Naive thymus-derived CD8-positive, alpha-beta T cell (primary cell): ENCODE data around the gene LRRN4CL. TPM values are rescaled to one million over a fixed set of nuclear protein-coding genes. Genes with fewer than 3 reads are reported as not detected.
"Not testable (repeated sequence)": the region's sequence is repeated elsewhere in the genome, so short reads cannot be mapped to it uniquely, and the experiment has no call there.

Source experiments
- ATAC-seq, 2 donors: fragments of 150-1000 bp; cut with Tn5 transposase in 1 of 2; sonication (Bioruptor Pico), chemical (Tn5 transposase) in 1 of 2; 1 replicate in 1 of 2; 2 replicates in 1 of 2; pipeline ENCODE4 v1.10.0; 2021; ENCODE audit warnings: mild to moderate bottlenecking in 2 of 2, moderate library complexity in 2 of 2
- POLR2A ChIA-PET: fragments of 350-600 bp; sonication (Branson Sonifier 250); formaldehyde crosslinking; loops from one replicate; lab custom pipeline; 2021; ENCODE audit warnings: antibody characterized with exemption; lab: Charles Lee
- DNase-seq, 10 donors: peaks; one replicate each; pipeline versions ENCODE4 v3.0.0 to v3.0.0-alpha.2; 2020 to 2022
- H3K27ac Mint-ChIP-seq, 10 donors: one replicate each; pipeline ENCODE4 v1.8.0; 2020 to 2022; ENCODE audit warnings: mild to moderate bottlenecking in 10 of 10, mixed read lengths in 10 of 10, moderate library complexity in 4 of 10, inconsistent platforms in 1 of 10
- H3K27me3 Mint-ChIP-seq, 5 donors: one replicate each; pipeline ENCODE4 v1.8.0; 2021 to 2022; ENCODE audit warnings: mixed read lengths in 5 of 5
- H3K36me3 Mint-ChIP-seq, 3 donors: one replicate each; pipeline ENCODE4 v1.8.0; 2020 to 2022; ENCODE audit warnings: mixed read lengths in 3 of 3, mild to moderate bottlenecking in 2 of 3, inconsistent platforms in 1 of 3
- H3K4me1 Mint-ChIP-seq, 4 donors: one replicate each; pipeline ENCODE4 v1.8.0; 2021 to 2022; ENCODE audit warnings: mixed read lengths in 4 of 4
- H3K4me3 Mint-ChIP-seq, 10 donors: one replicate each; pipeline ENCODE4 v1.8.0; 2020 to 2022; ENCODE audit warnings: mild to moderate bottlenecking in 10 of 10, mixed read lengths in 10 of 10, moderate library complexity in 6 of 10, inconsistent platforms in 1 of 10
- H3K9me3 Mint-ChIP-seq, 9 donors: one replicate each; pipeline ENCODE4 v1.8.0; 2020 to 2022; ENCODE audit warnings: mixed read lengths in 9 of 9, mild to moderate bottlenecking in 3 of 9, inconsistent platforms in 1 of 9, moderate library complexity in 1 of 9
- polyA plus RNA-seq, 3 donors: library from polyadenylated mRNA; unstranded; fragments of 300-500 nt; fragmentation: Illumina TruSeq; gene quantifications; one replicate each; pipeline ENCODE4 v1.2.3, GENCODE V29; 2021
- total RNA-seq, 8 experiments: library from RNA in 2 of 8; stranded (reverse) in 2 of 8; gene quantifications; one replicate each; pipeline ENCODE4 v1.2.3 and lab custom pipeline; 2021 to 2026

The LRRN4CL gene
- total and polyA plus RNA-seq, 5 experiments from 2014 or later, result 0.36 TPM; not detected in 4

DNA sequence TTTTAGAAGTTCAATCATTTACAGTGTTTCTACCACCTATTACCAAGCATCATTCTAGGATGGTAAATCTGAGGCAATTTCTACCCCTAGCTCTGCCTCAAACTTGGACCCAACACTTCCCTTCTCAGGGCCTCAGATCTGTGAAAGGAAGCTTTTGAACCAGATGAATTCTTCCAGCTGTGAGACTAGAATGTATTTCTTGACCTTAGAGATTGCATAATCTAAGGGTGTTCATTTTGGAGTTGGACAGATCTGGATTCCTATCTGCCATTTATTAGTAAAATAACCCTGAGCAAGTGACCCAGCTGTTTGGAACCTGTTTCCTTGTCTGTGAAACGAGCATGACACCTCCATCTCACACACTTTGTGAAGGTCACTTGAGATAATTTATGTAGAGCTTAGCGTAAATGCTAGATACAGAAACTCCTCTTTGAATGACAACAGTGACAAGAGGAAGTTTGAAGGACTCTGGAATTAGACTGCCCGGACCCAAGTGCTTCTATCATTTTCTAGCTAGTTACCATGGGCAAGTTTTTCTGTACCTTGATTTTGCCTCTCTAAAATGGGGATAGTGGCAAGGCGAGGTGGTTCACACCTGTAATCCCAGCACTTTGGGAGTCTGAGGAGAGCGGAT lies 32.4 kb downstream of the LRRN4CL start:
- H3K27ac Mint-ChIP-seq, result peak overlapping the region in 1 of 10 donors; percentile 31

DNA sequence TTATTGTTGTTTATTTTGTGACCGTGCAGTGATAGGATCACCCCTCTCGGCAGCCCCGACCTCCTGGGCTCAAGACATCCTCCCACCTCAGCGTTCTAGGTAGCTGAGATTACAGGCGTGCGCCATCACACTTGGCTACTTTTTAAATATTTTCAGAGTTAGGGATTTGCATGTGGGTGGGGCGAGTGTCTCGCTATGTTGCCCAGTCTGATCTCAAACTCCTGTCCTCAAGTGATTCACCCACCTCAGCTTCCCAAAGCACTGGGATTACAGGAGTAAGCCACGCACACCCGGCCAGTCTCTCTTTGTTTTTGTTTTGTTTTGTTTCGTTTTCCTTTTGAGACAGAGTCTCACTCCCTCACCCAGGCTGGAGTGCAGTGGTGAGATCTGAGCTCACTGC lies 35.0 kb downstream of the LRRN4CL start:
- H3K9me3 Mint-ChIP-seq, result peaks cover 0 to 2% (median 0%) of the 10 kb centered on the region in 9 donors
- no peaks in the 10 kb centered on the region for H3K27me3 Mint-ChIP-seq
- DNase-seq (no peak), ATAC-seq (no peak)
- H3K36me3 Mint-ChIP-seq, result peaks cover 0 to 10% (median 0%) of the 10 kb centered on the region in 3 donors
- H3K4me3 Mint-ChIP-seq, result peak overlapping the region; percentile 22 to 73 (median 50)
- peaks cover 12 to 32% (median 20%) of the 10 kb centered on the region in 4 donors for H3K4me1 Mint-ChIP-seq
- peak overlapping the region in 8 of 10 donors; percentile 31 to 100 (median 57) for H3K27ac Mint-ChIP-seq
- POLR2A ChIA-PET, result interaction anchor here (0.7 to 19.9 kb wide), 10 partner anchors 10 to 1531 kb away, joined by 3 to 541 read pairs (median 9); partner anchors contain the start of genes B3GAT3, C11orf98, CSKMT and GANAB

More for the DNA sequence above, 32.4 kb downstream of the LRRN4CL start:
- no peaks in the 10 kb centered on the region for H3K27me3 Mint-ChIP-seq
- DNase-seq (no peak), ATAC-seq (no peak)
- POLR2A ChIA-PET, result interaction anchor here (1.3 to 19.9 kb wide), 4 partner anchors 9 to 16 kb away, joined by 4 to 541 read pairs (median 24); partner anchors contain the start of genes C11orf98, CSKMT, GANAB and LBHD1
- peaks cover 10 to 17% (median 15%) of the 10 kb centered on the region in 4 donors for H3K4me1 Mint-ChIP-seq
- peak overlapping the region in 1 of 10 donors; percentile 34 for H3K4me3 Mint-ChIP-seq
- peaks cover 0 to 8% (median 0%) of the 10 kb centered on the region in 3 donors for H3K36me3 Mint-ChIP-seq
- peaks cover 0 to 2% (median 0%) of the 10 kb centered on the region in 9 donors for H3K9me3 Mint-ChIP-seq

DNA sequence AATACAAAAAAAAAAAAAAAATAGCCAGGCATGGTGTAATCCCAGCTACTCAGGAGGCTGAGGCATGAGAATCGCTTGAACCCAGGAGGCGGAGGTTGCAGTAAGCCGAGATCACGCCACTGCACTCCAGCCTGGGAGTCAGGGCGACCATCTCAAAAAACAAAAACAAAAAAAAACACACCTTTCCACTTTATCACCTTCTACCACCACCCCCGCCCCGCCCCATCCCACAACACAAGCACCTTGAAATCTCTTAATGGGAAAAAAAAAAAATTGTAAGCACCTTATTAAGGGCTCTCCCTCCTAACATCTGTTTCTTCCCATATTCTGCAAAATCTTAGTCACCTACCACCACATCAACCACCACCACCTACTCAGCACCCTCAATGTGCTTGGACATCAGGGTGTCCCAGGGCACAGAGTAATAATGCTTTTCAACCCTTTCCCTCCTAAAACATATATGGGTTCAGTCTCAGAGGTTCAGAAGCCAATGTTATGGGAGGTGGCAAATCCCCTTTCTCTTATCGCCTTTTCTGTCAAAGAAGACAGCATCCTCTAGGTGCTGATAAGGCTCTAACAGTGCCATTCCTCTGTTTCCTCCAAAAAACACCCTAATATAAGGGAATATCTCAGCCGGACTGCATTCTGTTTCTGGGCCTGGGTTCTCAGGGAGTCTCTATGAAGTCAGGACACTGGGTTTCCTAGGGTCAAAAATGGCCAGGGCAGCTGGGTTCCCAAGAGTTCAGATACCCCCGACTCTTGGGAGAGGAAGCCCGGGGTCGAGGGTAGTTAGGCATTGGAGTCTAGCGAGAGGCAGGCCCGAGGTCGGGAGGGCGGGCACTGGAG lies 36.9 kb downstream of the LRRN4CL start:
- Mint-ChIP-seq H3K36me3 (peaks cover 0 to 15% (median 0%) of the 10 kb centered on the region in 3 donors), H3K9me3 (peaks cover 0 to 2% (median 0%) of the 10 kb centered on the region in 9 donors), H3K4me3 (peak overlapping the region; percentile 86 to 96 (median 92)), H3K27ac (peak overlapping the region; percentile 82 to 100 (median 94)), H3K27me3 (no peaks in the 10 kb centered on the region), H3K4me1 (peaks cover 12 to 37% (median 21%) of the 10 kb centered on the region in 4 donors)
- POLR2A ChIA-PET, result interaction anchor here (0.6 to 19.9 kb wide), 25 partner anchors 8 to 1555 kb away, joined by 3 to 541 read pairs (median 6); partner anchors contain the start of genes B3GAT3, BSCL2, C11orf98 and CSKMT
- DNase-seq (peak in 4 of 10 donors; percentile 34 to 57 (median 44)), ATAC-seq (peak; percentile 6 to 49)

DNA sequence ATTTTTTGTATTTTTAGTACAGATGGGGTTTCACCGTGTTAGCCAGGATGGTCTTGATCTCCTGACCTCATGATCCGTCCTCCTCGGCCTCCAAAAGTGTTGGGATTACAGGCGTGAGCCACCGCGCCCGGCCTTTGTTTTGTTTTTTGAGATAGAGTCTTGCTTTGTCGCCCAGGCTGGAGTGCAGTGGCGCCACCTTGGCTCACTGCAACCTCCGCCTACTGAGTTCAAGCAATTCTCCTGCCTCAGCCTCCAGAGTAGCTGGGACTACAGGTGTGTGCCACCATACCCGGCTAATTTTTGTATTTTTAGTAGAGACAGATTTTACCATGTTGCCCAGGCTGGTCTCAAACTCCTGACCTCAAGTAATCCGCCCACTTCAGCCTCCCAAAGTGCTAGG lies 39.0 kb downstream of the LRRN4CL start:
- ATAC-seq, result not testable (repeated sequence)
- Mint-ChIP-seq H3K4me1 (peaks cover 16 to 50% (median 34%) of the 10 kb centered on the region in 4 donors), H3K27ac (peak overlapping the region in 4 of 10 donors; percentile 8 to 91 (median 34))

DNA sequence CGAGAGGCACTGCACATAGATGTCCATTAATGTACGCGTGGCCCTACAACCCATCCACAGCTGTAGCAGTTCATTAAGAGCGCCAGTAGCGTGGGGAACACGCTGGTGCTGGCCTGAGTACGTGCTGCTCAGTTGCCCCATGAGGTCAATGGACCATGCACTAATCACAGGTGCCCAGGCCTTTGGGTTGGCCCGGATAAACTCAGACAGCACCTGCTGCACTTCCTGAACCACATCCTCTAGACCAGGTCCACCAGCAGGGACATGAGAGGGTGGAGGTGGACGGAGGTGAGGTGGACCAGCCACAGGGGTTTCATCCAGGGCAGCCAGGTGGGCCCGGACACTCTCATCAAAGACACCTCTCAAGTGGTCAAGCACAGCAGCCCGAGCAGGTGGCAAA lies 39.8 kb downstream of the LRRN4CL start:
- ATAC-seq (no peak), DNase-seq (no peak)
- H3K9me3 Mint-ChIP-seq, result peaks cover 0 to 2% (median 0%) of the 10 kb centered on the region in 9 donors
- POLR2A ChIA-PET, result interaction anchor here (0.6 to 19.9 kb wide), 8 partner anchors 9 to 118 kb away, joined by 3 to 541 read pairs (median 6); partner anchors contain the start of genes C11orf98, CSKMT, EML3 and HNRNPUL2
- H3K27ac Mint-ChIP-seq, result peak overlapping the region in 4 of 10 donors; percentile 6 to 62 (median 16)
- H3K27me3 Mint-ChIP-seq, result no peaks in the 10 kb centered on the region
- peaks cover 0 to 19% (median 0%) of the 10 kb centered on the region in 3 donors for H3K36me3 Mint-ChIP-seq
- peaks cover 18 to 56% (median 40%) of the 10 kb centered on the region in 4 donors for H3K4me1 Mint-ChIP-seq
- H3K4me3 Mint-ChIP-seq, result peak overlapping the region in 1 of 10 donors; percentile 22

More for the DNA sequence above, 39.0 kb downstream of the LRRN4CL start:
- Mint-ChIP-seq H3K4me3 (peak overlapping the region in 1 of 10 donors; percentile 7), H3K36me3 (peaks cover 0 to 15% (median 0%) of the 10 kb centered on the region in 3 donors)
- POLR2A ChIA-PET, result interaction anchor here (0.5 to 19.9 kb wide), 8 partner anchors 10 to 104 kb away, joined by 3 to 541 read pairs (median 6); partner anchors contain the start of genes C11orf98, CSKMT, EML3 and LBHD1
- DNase-seq, H3K27me3 Mint-ChIP-seq, H3K9me3 Mint-ChIP-seq: not testable (repeated sequence)

DNA sequence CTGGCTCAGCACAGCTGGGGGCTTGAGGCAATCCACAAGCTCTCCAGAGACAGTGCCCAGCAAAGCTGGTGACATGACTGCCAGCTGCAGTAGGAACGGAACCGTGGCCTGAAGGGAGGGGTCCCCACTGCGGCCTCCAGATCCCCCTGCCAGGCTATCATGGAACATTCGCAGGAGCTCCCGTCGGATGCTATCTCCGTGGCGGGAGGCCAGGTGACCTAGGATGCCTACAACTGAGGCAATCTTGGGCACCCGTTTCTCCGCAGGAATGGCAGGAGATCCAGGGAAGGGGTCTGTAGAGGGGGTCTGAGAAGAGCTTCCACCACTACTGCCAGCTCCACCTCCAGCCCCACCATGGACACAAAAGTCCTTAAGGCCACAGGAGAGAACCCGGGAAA lies 40.4 kb downstream of the LRRN4CL start:
- H3K27me3 Mint-ChIP-seq, result no peaks in the 10 kb centered on the region
- peaks cover 0 to 24% (median 0%) of the 10 kb centered on the region in 3 donors for H3K36me3 Mint-ChIP-seq
- no peak for DNase-seq
- H3K4me3 Mint-ChIP-seq, result peak overlapping the region in 1 of 10 donors; percentile 7
- H3K9me3 Mint-ChIP-seq, result peaks cover 0 to 2% (median 0%) of the 10 kb centered on the region in 9 donors
- POLR2A ChIA-PET, result interaction anchor here (0.6 to 19.9 kb wide), 8 partner anchors 20 to 79 kb away, joined by 3 to 541 read pairs (median 8); partner anchors contain the start of genes B3GAT3, C11orf98, CSKMT and EML3
- no peak for ATAC-seq
- H3K4me1 Mint-ChIP-seq, result peaks cover 18 to 58% (median 41%) of the 10 kb centered on the region in 4 donors
- H3K27ac Mint-ChIP-seq, result peak overlapping the region in 2 of 10 donors; percentile 22 to 29

DNA sequence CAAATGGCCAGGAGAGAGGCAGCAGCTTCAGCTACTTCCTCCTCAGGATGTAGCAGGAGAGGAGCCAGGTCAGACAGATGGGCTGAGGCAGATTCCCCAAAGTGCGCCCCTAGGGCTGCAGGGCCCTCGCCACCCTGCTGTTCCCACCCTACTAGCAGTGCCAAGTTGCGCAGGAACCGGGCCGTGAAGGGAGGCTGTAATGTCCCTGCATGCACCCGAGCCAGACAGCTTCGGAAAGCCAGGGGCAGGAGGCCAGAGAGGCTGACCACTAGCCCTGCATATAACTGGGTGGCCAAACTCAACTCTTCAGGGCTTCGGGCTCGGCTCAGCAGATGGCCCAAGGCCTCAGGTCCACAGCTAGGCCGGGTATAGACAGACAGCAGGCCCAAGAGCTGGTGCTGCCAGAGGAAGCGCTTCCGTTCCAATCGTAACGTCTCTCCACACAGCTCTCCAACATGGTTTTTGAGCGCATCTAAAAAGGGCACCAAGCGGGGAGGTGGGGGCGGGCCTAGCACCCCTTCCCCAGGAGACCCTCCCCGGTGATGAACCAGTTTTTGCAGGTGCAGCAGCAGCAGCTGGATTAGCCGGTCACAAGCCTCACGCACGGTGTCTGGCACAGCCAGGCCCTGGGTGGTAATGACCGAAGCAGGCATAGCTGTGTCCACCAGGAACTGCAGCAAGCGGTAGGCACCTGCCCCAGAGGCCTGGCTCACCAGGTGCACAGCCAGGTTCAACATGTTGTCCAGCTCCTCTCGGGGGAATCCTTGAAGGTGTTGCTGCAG lies 41.0 kb downstream of the LRRN4CL start:
- no peak for ATAC-seq
- H3K27ac Mint-ChIP-seq, result no peak overlapping the region

DNA sequence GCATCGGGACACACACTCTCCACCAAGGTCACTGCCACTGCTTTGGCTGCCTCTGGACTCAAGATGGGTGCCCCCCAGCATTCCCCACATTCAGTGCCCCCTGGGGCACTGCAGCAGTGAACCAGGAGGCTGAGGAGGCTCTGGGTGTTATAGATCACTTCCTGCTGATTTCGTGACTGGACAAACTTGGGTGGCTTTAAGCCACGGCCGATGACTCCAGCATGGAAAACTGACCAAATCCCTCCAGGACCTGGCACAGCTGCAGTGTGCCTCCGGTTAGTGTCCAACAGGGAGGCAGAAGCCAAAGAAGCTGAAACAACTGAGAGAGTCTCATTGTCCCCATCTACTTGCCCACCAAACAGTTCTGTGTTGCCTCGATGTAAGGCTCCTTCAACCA lies 41.7 kb downstream of the LRRN4CL start:
- ATAC-seq, result no peak
- Mint-ChIP-seq H3K27me3 (no peaks in the 10 kb centered on the region), H3K9me3 (no peaks in the 10 kb centered on the region), H3K27ac (peak overlapping the region in 1 of 10 donors; percentile 22), H3K4me3 (peak overlapping the region in 1 of 10 donors; percentile 45), H3K36me3 (peaks cover 0 to 32% (median 0%) of the 10 kb centered on the region in 3 donors), H3K4me1 (peaks cover 13 to 56% (median 34%) of the 10 kb centered on the region in 4 donors)
- POLR2A ChIA-PET, result interaction anchor here (0.8 to 19.9 kb wide), 11 partner anchors 9 to 1669 kb away, joined by 3 to 541 read pairs (median 9); partner anchors contain the start of genes B3GAT3, C11orf98, CSKMT and EML3
- no peak for DNase-seq

More for the DNA sequence above, 41.0 kb downstream of the LRRN4CL start:
- Mint-ChIP-seq H3K27me3 (no peaks in the 10 kb centered on the region), H3K4me3 (no peak overlapping the region), H3K9me3 (no peaks in the 10 kb centered on the region), H3K4me1 (peaks cover 15 to 56% (median 37%) of the 10 kb centered on the region in 4 donors), H3K36me3 (peaks cover 0 to 26% (median 0%) of the 10 kb centered on the region in 3 donors)
- no peak for DNase-seq
- POLR2A ChIA-PET, result interaction anchor here (0.8 to 19.9 kb wide), 11 partner anchors 9 to 106 kb away, joined by 3 to 541 read pairs (median 4); partner anchors contain the start of genes B3GAT3, C11orf98, CSKMT and EML3

DNA sequence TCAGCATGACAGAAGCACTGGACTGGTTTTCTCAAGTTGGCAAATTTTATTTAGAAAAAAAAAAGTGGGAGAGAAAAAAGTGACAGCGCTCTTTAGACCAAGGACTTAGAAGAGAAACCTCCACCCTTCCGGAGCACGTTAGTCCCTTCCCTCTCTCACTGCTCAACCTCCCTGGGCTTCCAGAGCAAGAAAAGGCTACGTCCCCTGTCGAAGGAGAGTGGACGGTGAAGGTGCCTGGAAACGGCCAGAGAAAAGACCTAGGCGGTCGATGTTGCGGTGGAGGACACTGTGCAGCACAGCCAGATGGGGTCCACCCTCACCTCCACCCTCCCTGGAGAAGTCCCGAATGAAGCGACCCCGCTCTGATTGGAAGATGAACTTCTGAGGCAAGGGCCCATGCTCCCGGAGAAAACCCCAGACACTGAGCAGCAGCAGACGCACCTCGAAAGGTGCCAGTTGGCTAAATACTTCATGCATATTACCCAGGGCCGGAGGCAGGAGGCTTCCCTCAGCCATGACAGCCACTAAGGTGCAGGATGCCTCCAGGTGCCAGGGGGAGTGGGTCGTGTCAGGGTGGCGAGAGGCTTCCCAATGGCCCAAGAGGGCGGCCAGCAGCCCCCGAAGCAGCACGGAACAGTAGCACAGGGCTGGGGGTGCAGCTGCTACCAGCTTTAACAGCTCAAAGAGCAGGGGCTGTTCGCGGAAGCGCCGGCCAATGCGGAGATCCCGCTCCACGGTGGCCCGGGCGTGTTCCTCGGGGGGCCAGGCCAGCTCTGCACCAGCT lies 42.3 kb downstream of the LRRN4CL start:
- POLR2A ChIA-PET, result interaction anchor here (0.5 to 19.9 kb wide), 32 partner anchors 9 to 1670 kb away, joined by 3 to 541 read pairs (median 6); partner anchors contain the start of genes B3GAT3, C11orf98, CSKMT and EML3
- peak overlapping the region; percentile 85 to 99 (median 98) for H3K27ac Mint-ChIP-seq
- peak overlapping the region; percentile 92 to 99 (median 97) for H3K4me3 Mint-ChIP-seq
- H3K4me1 Mint-ChIP-seq, result peaks cover 9 to 53% (median 29%) of the 10 kb centered on the region in 4 donors
- no peaks in the 10 kb centered on the region for H3K9me3 Mint-ChIP-seq
- H3K27me3 Mint-ChIP-seq, result no peaks in the 10 kb centered on the region
- DNase-seq, result no peak
- no peak for ATAC-seq
- H3K36me3 Mint-ChIP-seq, result peaks cover 0 to 35% (median 0%) of the 10 kb centered on the region in 3 donors
